Glutamatergic neuron (in vitro differentiated cells): ENCODE measurements around the gene ZNF346. TPM values are rescaled to one million over a fixed set of nuclear protein-coding genes. Genes with fewer than 3 reads are reported as not detected.

Experiments
- DNase-seq: peaks from one replicate; pipeline ENCODE4 v3.0.0; 2022
- H3K27ac Mint-ChIP-seq: one replicate; pipeline ENCODE4 v1.8.0; 2020; ENCODE audit warnings: mild to moderate bottlenecking, mixed read lengths, inconsistent platforms; ENCODE audit not compliant: unreplicated experiment
- H3K27me3 Mint-ChIP-seq: one replicate; pipeline ENCODE4 v1.8.0; 2020; ENCODE audit warnings: mild to moderate bottlenecking, moderate library complexity, mixed read lengths, inconsistent platforms; ENCODE audit not compliant: unreplicated experiment
- H3K36me3 Mint-ChIP-seq: one replicate; pipeline ENCODE4 v1.8.0; 2020; ENCODE audit warnings: mild to moderate bottlenecking, mixed read lengths, inconsistent platforms; ENCODE audit not compliant: unreplicated experiment
- H3K4me1 Mint-ChIP-seq: one replicate; pipeline ENCODE4 v1.8.0; 2020; ENCODE audit warnings: mild to moderate bottlenecking, low read depth, mixed read lengths, inconsistent platforms; ENCODE audit not compliant: unreplicated experiment
- H3K4me3 Mint-ChIP-seq: one replicate; pipeline ENCODE4 v1.8.0; 2020; ENCODE audit warnings: mild to moderate bottlenecking, mixed read lengths, inconsistent platforms; ENCODE audit not compliant: unreplicated experiment
- H3K9me3 Mint-ChIP-seq: one replicate; pipeline ENCODE4 v1.8.0; 2020; ENCODE audit warnings: mild to moderate bottlenecking, moderate library complexity, mixed read lengths, inconsistent platforms; ENCODE audit not compliant: unreplicated experiment
- CTCF ChIP-seq: fragments of 200-600 bp; sonication (generic); IDR thresholded peaks from one replicate; pipeline ENCODE4 v1.5.0; 2021; ENCODE audit not compliant: partially characterized antibody, unreplicated experiment
- total RNA-seq: library from RNA; stranded (reverse); fragmentation: NEBNext Ultra II Directional; extraction: Animal tissue kit (Norgen Biotek cat#: 25700); gene quantifications from one replicate; pipeline ENCODE4 v1.2.1, GENCODE V29; 2021; ENCODE audit not compliant: unreplicated experiment

ZNF346 gene
- total RNA-seq, 1 donor from 2014 or later, result 18.2 TPM

DNA sequence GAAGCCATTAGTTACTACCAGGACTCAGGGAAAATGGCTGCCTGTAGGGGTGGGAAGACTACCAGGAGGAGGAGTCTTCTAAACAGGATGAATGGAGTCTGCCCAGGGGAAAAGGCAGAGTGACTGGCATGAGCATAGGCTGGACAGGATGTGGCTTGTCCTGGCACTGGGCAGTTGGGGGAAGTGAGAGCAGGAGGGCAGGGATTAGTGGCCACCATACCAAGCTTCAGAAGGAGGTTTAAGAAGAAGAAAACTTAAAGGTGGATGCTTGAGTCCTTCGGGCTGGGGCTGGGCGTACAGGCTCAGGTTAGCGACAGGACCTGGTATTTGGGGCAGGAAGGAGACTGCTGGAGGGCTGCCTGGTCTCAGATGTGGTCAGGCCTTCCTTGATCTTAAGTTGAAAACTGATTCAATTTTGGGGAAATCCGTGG lies 106.1 kb downstream of the ZNF346 start:
- no peak for DNase-seq
- H3K36me3 Mint-ChIP-seq, result no peaks in the 10 kb centered on the region
- H3K27ac Mint-ChIP-seq, result no peak overlapping the region
- H3K4me1 Mint-ChIP-seq, result peaks cover 6% of the 10 kb centered on the region
- no peak overlapping the region for H3K4me3 Mint-ChIP-seq
- no peak for TF ChIP-seq CTCF
- peaks cover 12% of the 10 kb centered on the region for H3K27me3 Mint-ChIP-seq
- H3K9me3 Mint-ChIP-seq, result peaks cover 5% of the 10 kb centered on the region

GRCh38 chr5:177130211-177131018 lies 107.9 kb downstream of the ZNF346 start:
- H3K27ac Mint-ChIP-seq, result peak overlapping the region; percentile 46
- no peak for DNase-seq

More at GRCh38 chr5:177130211-177131018, 107.9 kb downstream of the ZNF346 start:
- Mint-ChIP-seq H3K4me1 (peaks cover 11% of the 10 kb centered on the region), H3K9me3 (peaks cover 5% of the 10 kb centered on the region), H3K27me3 (peaks cover 11% of the 10 kb centered on the region), H3K36me3 (no peaks in the 10 kb centered on the region), H3K4me3 (peak overlapping the region; percentile 67)
- no peak for TF ChIP-seq CTCF

Other genes starting within 250 kb of the ZNF346 start
- gene UNC5A, start 212.1 kb upstream of the ZNF346 start, total RNA-seq, result 5.6 TPM
- not detected for gene HK3, start 123.3 kb upstream of the ZNF346 start, total RNA-seq
- 38.5 TPM for gene UIMC1, start 15.9 kb upstream of the ZNF346 start, total RNA-seq
- gene FGFR4, start 64.2 kb downstream of the ZNF346 start, total RNA-seq, result 5.2 TPM
- gene NSD1, start 111.1 kb downstream of the ZNF346 start, total RNA-seq, result 151 TPM